WI38 (cell line): ENCODE data around the gene STK24.

Experiments
- H3K4me3 ChIP-seq: 2 replicates; pipeline ENCODE4 v1.5.1; 2011; ENCODE audit warnings: low read depth, mild to moderate bottlenecking, control low read depth, low read length
- CTCF ChIP-seq: IDR thresholded peaks from 2 replicates; pipeline ENCODE4 v1.5.1; 2012; ENCODE audit warnings: low read depth, mild to moderate bottlenecking, control low read depth, low read length

Gene STK24

GRCh38 chr13:98407575-98407974 is 169.3 kb downstream of the STK24 start:
- no peak for TF ChIP-seq CTCF
- H3K4me3 ChIP-seq = no peak overlapping the region

- H3K4me3 ChIP-seq = no peak overlapping the region
- TF ChIP-seq CTCF = no peak
Measured at GRCh38 chr13:98406971-98407370, 169.9 kb downstream of the STK24 start.

GRCh38 chr13:98406427-98406826 is 170.5 kb downstream of the STK24 start:
- no peak for TF ChIP-seq CTCF
- H3K4me3 ChIP-seq = no peak overlapping the region

- no peak for TF ChIP-seq CTCF
- no peak overlapping the region for H3K4me3 ChIP-seq
Measured at GRCh38 chr13:98405690-98406344, 171.1 kb downstream of the STK24 start.

GRCh38 chr13:98405107-98405571 is 171.8 kb downstream of the STK24 start:
- TF ChIP-seq CTCF = no peak
- no peak overlapping the region for H3K4me3 ChIP-seq

- TF ChIP-seq CTCF = no peak
- H3K4me3 ChIP-seq = no peak overlapping the region
Measured at GRCh38 chr13:98403076-98403475, 173.8 kb downstream of the STK24 start.

- H3K4me3 ChIP-seq = no peak overlapping the region
- no peak for TF ChIP-seq CTCF
Measured at GRCh38 chr13:98401934-98402333, 175.0 kb downstream of the STK24 start.
